GM12801 (cell line): ENCODE results near the gene GAL3ST1.

Experiments
- TF ChIP-seq, protein P1 (sequence below): IDR thresholded peaks from one replicate; pipeline ENCODE4 v1.5.1; 2011; ENCODE audit warnings: control low read depth; ENCODE audit not compliant: insufficient read length; ENCODE audit errors: extremely low read depth

Gene GAL3ST1

GRCh38 chr22:30610299-30610698, 35.8 kb upstream of the GAL3ST1 start:
- TF ChIP-seq, protein P1, sequence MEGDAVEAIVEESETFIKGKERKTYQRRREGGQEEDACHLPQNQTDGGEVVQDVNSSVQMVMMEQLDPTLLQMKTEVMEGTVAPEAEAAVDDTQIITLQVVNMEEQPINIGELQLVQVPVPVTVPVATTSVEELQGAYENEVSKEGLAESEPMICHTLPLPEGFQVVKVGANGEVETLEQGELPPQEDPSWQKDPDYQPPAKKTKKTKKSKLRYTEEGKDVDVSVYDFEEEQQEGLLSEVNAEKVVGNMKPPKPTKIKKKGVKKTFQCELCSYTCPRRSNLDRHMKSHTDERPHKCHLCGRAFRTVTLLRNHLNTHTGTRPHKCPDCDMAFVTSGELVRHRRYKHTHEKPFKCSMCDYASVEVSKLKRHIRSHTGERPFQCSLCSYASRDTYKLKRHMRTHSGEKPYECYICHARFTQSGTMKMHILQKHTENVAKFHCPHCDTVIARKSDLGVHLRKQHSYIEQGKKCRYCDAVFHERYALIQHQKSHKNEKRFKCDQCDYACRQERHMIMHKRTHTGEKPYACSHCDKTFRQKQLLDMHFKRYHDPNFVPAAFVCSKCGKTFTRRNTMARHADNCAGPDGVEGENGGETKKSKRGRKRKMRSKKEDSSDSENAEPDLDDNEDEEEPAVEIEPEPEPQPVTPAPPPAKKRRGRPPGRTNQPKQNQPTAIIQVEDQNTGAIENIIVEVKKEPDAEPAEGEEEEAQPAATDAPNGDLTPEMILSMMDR: no peak

- TF ChIP-seq, protein P1: no peak
Measured at GRCh38 chr22:30609260-30610185, 35.1 kb upstream of the GAL3ST1 start.

GRCh38 chr22:30607939-30608338, 33.5 kb upstream of the GAL3ST1 start:
- TF ChIP-seq, protein P1: no peak

DNA sequence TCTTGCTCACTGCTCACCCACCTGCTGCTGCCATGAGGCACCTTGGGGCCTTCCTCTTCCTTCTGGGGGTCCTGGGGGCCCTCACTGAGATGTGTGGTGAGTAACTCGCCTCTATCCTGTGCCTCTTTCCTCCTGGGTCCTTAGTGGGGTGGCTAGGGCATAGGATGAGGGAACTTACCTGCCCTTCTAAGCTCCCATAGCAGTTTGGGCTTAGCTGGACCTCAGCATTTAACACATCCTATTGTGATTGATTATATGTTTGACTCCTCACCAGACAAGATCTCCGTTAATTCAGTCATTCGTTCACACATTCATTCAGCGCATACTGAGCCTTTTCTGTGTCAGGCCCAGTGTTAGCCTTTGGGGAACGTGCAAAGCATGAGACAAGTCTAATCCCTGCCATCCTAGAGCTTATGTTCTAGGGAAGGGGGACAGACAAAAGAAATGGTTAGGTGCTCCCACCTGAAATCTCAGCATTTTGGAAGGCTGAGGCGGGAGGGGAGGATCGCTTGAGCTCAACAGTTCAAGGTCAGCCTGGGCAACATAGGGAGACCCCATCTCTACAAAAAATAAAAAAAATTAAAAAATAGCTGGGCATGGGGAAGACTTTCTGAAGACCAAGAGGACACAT, 33.0 kb upstream of the GAL3ST1 start:
- TF ChIP-seq, protein P1: no peak

- TF ChIP-seq, protein P1: no peak
Measured at GRCh38 chr22:30606455-30607299, 32.2 kb upstream of the GAL3ST1 start, which contains the start of gene TCN2. Gene TCN2, plus strand, starts transcription at chr22:30607174. Its CDS starts 158 bp downstream, at chr22:30607332.

GRCh38 chr22:30605449-30606110, 31.1 kb upstream of the GAL3ST1 start:
- TF ChIP-seq, protein P1: no peak

- TF ChIP-seq, protein P1: no peak
Measured at GRCh38 chr22:30604723-30605122, 30.3 kb upstream of the GAL3ST1 start.
